HG03280 (cell line): ENCODE data around the gene LUC7L2.
"Not testable (repeated sequence)": the region's sequence is repeated elsewhere in the genome, so short reads cannot be mapped to it uniquely, and the experiment has no call there.

Experiments
- ATAC-seq: cut with Tn5 transposase; IDR thresholded peaks from one replicate; pipeline ENCODE4 v1.9.1; 2021; ENCODE audit warnings: mild to moderate bottlenecking, moderate library complexity; ENCODE audit not compliant: unreplicated experiment

LUC7L2 gene

GRCh38 chr7:139439375-139439774, 79.7 kb downstream of the LUC7L2 start:
- no peak for ATAC-seq

- ATAC-seq, result no peak
These were observed 82.3 kb downstream of the LUC7L2 start for GRCh38 chr7:139441961-139442360.

- no peak for ATAC-seq
These were observed 86.6 kb downstream of the LUC7L2 start for GRCh38 chr7:139446051-139446890.

- ATAC-seq, result no peak
These were observed 91.2 kb downstream of the LUC7L2 start for GRCh38 chr7:139450851-139451250.

GRCh38 chr7:139451638-139452037, 91.9 kb downstream of the LUC7L2 start:
- ATAC-seq, result no peak

- no peak for ATAC-seq
These were observed 93.4 kb downstream of the LUC7L2 start for GRCh38 chr7:139452958-139453672.

GRCh38 chr7:139453673-139454321, 94.1 kb downstream of the LUC7L2 start:
- ATAC-seq, result no peak

- no peak for ATAC-seq
These were observed 96.1 kb downstream of the LUC7L2 start for GRCh38 chr7:139455789-139456188.

- no peak for ATAC-seq
These were observed 96.8 kb downstream of the LUC7L2 start for GRCh38 chr7:139456511-139456910.

GRCh38 chr7:139457153-139457946, 97.7 kb downstream of the LUC7L2 start:
- ATAC-seq, result no peak

GRCh38 chr7:139463421-139463820, 103.7 kb downstream of the LUC7L2 start:
- ATAC-seq, result not testable (repeated sequence)

GRCh38 chr7:139464511-139464910, 104.8 kb downstream of the LUC7L2 start:
- ATAC-seq, result not testable (repeated sequence)

GRCh38 chr7:139465072-139465471, 105.4 kb downstream of the LUC7L2 start:
- ATAC-seq, result not testable (repeated sequence)

- not testable (repeated sequence) for ATAC-seq
These were observed 108.0 kb downstream of the LUC7L2 start for GRCh38 chr7:139467729-139468128.

- ATAC-seq, result not testable (repeated sequence)
These were observed 108.6 kb downstream of the LUC7L2 start for GRCh38 chr7:139468281-139468680.

- ATAC-seq, result no peak
These were observed 112.2 kb downstream of the LUC7L2 start for GRCh38 chr7:139471740-139472353.
